Measurements from ENCODE around the gene SH3BGR.

DNA sequence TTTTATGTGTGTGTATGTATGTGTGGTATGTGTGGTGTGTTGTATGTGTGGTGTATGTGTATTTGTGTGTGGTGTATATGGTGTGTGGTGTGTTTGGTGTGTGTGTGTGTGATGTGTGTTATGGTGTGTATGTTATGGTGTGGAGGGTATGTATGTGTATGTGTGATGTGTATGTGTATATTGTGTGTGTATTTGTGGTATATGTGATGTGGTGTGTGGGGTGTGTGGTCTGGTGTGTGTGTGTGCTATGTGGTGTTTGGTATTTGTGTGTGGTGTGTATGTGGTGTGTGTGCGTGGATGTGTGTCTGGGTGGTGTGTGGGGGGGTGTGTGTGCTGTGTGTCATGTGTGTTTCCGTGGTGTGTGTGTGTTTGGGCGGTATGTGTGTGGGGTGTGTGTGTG lies 59.3 kb downstream of the SH3BGR start:
- TF ChIP-seq ZNF622 (IDR thresholded peaks at IDR 0.05) (no peak), YY1 (IDR thresholded peaks at IDR 0.05; ENCODE audit: low read depth, low read length) (no peak), CEBPB (IDR thresholded peaks at IDR 0.05; ENCODE audit: borderline replicate concordance in 1 of 2, low read depth in 2 of 2, low read length in 2 of 2) (no peak), POLR2AphosphoS2 (IDR thresholded peaks at IDR 0.05; ENCODE audit: low read depth, low read length) (no peak), EZH2 (IDR thresholded peaks at IDR 0.05; ENCODE audit: borderline replicate concordance, control insufficient read depth, low read depth, low read length) (no peak), SRF (IDR thresholded peaks at IDR 0.05; ENCODE audit: low read depth in 2 of 2, low read length in 2 of 2) (no peak), POLR2AphosphoS5 (IDR thresholded peaks at IDR 0.05; ENCODE audit: low read length) (no peak)
- TF ChIP-seq, protein P1, sequence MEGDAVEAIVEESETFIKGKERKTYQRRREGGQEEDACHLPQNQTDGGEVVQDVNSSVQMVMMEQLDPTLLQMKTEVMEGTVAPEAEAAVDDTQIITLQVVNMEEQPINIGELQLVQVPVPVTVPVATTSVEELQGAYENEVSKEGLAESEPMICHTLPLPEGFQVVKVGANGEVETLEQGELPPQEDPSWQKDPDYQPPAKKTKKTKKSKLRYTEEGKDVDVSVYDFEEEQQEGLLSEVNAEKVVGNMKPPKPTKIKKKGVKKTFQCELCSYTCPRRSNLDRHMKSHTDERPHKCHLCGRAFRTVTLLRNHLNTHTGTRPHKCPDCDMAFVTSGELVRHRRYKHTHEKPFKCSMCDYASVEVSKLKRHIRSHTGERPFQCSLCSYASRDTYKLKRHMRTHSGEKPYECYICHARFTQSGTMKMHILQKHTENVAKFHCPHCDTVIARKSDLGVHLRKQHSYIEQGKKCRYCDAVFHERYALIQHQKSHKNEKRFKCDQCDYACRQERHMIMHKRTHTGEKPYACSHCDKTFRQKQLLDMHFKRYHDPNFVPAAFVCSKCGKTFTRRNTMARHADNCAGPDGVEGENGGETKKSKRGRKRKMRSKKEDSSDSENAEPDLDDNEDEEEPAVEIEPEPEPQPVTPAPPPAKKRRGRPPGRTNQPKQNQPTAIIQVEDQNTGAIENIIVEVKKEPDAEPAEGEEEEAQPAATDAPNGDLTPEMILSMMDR (IDR thresholded peaks at IDR 0.05 in 2 of 3, conservative IDR thresholded peaks at IDR 0.05 in 1 of 3; ENCODE audit: control insufficient read depth in 2 of 3, extremely low read depth in 1 of 3, insufficient read depth in 1 of 3, low read depth in 3 of 3, low read length in 3 of 3) = no peak
